Colonic mucosa (tissue), 4 donors: ENCODE data around the gene TLL2. TPM values are rescaled to one million over a fixed set of nuclear protein-coding genes. Genes with fewer than 3 reads are reported as not detected.

ENCODE experiments used
- DNase-seq: peaks from one replicate; pipeline ENCODE4 v3.0.0-alpha.2; 2020
- H3K27ac ChIP-seq: fragments of 200-600 bp; one replicate; pipeline ENCODE4 v1.8.0; 2021
- H3K27me3 ChIP-seq: fragments of 200-600 bp; one replicate; pipeline ENCODE4 v1.8.0; 2021
- H3K36me3 ChIP-seq: fragments of 200-600 bp; one replicate; pipeline ENCODE4 v1.8.0; 2021
- H3K4me1 ChIP-seq: fragments of 200-600 bp; one replicate; pipeline ENCODE4 v1.8.0; 2021; ENCODE audit warnings: mild to moderate bottlenecking
- H3K4me3 ChIP-seq: fragments of 200-600 bp; one replicate; pipeline ENCODE4 v1.8.0; 2021
- H3K9ac ChIP-seq, 2 donors: one replicate each; pipeline ENCODE4 v1.7.0; 2013; ENCODE audit warnings: control low read depth in 2 of 2, low read depth in 2 of 2, low read length in 2 of 2
- H3K9me3 ChIP-seq: fragments of 200-600 bp; one replicate; pipeline ENCODE4 v1.8.0; 2021
- intact Hi-C: fragments of 100-400 bp; cut with DNase I; formaldehyde crosslinking; loops from one replicate; pipeline ENCODE4 v1.14.1; 2022
- total RNA-seq, 2 donors: library from RNA; stranded (reverse); fragmentation: NEBNext Ultra II Directional in 1 of 2; extraction: Animal tissue kit (Norgen Biotek cat#: 25700) in 1 of 2; gene quantifications; one replicate each; pipeline ENCODE4 v1.2.1, GENCODE V29; 2021
- TF ChIP-seq, protein P1 (sequence below): fragments of 200-600 bp; IDR thresholded peaks from one replicate; pipeline ENCODE4 v1.8.0; 2022; ENCODE audit warnings: antibody characterized with exemption, mild to moderate bottlenecking
- donor health status: healthy.
- donor health status: DM: no; HTN: no; CAD: no.
- donor health status: DM: no; HTN: no; CAD: no.

Gene TLL2
- total RNA-seq, 2 donors from 2014 or later = 0.30 to 0.45 TPM

DNA sequence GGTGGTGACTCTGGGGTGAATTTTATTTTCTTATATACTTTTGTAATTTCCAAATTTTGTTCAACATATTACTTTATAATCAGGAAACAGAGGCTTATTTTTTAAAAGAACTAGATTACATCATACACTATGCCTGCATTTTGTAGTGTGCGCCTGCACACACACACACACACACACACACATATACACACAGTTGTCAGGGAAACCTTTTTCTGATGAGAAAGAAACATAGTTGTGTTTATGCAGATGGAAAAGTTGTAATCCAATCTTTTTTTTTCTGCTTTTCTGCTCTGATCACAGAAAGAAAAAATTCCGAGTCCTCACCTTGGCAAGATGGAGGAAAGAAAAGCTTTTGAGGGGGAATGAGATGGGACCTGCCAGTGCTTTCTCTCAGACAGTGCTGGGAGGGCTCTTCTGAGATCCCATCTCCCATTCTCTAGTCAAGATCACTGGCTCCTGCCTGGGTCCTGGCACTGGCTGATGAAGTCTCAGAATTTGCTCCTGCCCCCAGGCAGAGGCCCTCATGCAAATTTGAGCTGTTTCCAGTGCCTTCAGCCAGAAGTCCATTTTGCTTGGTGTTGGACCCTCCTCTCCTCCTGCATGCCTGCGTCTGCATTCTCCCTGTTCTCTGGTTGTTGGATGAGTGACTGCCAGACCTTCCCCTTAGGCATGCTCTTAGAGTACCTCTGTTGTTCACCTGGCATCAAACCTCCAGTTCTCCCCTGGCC is 59.7 kb downstream of the TLL2 start:
- Histone ChIP-seq H3K27ac (no peak overlapping the region), H3K4me1 (no peaks in the 10 kb centered on the region), H3K27me3 (no peaks in the 10 kb centered on the region), H3K4me3 (no peak overlapping the region), H3K9me3 (no peaks in the 10 kb centered on the region), H3K36me3 (no peaks in the 10 kb centered on the region), H3K9ac (no peak overlapping the region)
- TF ChIP-seq, protein P1, sequence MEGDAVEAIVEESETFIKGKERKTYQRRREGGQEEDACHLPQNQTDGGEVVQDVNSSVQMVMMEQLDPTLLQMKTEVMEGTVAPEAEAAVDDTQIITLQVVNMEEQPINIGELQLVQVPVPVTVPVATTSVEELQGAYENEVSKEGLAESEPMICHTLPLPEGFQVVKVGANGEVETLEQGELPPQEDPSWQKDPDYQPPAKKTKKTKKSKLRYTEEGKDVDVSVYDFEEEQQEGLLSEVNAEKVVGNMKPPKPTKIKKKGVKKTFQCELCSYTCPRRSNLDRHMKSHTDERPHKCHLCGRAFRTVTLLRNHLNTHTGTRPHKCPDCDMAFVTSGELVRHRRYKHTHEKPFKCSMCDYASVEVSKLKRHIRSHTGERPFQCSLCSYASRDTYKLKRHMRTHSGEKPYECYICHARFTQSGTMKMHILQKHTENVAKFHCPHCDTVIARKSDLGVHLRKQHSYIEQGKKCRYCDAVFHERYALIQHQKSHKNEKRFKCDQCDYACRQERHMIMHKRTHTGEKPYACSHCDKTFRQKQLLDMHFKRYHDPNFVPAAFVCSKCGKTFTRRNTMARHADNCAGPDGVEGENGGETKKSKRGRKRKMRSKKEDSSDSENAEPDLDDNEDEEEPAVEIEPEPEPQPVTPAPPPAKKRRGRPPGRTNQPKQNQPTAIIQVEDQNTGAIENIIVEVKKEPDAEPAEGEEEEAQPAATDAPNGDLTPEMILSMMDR = no peak
- no peak for DNase-seq
- intact Hi-C loops = no loop called here

DNA sequence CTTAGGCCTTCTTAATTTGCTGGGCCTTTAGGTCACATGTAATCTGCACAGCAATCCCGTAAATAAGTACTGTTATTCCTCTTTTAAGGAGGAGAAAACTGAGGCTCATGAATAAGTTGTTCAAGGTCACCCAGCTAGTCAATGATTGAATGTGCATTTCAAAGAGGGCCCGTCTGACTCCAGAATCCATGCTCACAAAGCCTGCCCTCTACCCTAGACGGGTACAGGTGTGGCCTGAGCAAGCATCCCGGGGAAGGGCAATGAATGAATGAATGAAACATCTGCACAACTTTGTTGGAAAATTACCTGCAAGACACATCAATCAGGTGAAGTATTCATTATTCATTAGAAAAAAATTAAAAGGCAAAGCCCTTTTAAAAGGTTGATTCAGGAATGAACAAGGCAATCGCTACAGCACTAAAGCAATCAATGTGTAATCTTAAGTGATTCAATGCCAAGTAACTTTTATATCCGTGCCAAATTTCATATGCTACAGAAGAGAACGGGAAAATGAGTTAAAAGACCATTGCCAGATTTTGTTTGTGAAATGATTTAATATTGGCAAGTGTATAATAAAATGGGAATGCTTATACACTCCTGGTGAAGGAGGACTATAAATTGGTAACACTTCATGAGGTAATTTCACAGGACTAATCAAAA is 61.1 kb downstream of the TLL2 start:
- Histone ChIP-seq H3K4me1 (no peaks in the 10 kb centered on the region), H3K4me3 (no peak overlapping the region), H3K9ac (no peak overlapping the region), H3K9me3 (no peaks in the 10 kb centered on the region), H3K36me3 (no peaks in the 10 kb centered on the region), H3K27ac (no peak overlapping the region), H3K27me3 (no peaks in the 10 kb centered on the region)
- TF ChIP-seq, protein P1 = no peak
- intact Hi-C loops = no loop called here
- no peak for DNase-seq

DNA sequence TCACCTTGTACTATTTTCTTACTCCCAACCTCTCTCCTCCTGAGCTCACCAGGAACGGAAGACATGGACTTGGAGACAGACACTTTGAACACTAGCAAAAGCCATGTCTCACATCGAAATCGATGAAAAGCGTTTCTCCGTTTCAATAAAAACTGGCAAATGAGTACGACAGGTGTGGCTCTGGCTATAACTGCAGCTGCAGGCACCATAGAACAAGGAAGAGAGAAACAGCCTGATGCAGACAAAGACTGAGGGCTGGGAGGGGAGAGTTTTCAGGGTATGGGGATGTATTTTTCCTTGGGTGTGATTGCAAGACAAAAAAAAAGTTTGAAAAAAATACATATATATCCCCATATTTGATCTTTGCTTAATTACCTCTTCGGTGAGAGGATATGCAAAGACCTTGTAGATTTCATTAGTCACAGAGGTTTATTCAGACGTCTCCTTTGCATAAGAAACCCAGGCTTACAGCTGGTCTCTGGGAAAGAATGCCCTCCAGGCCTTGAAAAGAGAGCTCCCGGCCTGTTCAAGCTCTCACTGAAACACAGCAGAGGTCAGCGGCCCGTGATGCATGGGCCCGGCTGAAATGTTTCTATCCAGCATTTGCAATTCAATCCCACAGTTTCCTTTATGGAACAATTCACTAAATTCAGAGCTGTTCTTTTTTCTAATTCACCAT is 63.1 kb downstream of the TLL2 start:
- TF ChIP-seq, protein P1 = no peak
- peak; percentile 17 for DNase-seq
- no peaks in the 10 kb centered on the region for H3K9me3 ChIP-seq
- intact Hi-C loops = no loop called here
- no peak overlapping the region for H3K4me3 ChIP-seq
- no peaks in the 10 kb centered on the region for H3K4me1 ChIP-seq
- no peak overlapping the region for H3K9ac ChIP-seq
- H3K27me3 ChIP-seq = no peaks in the 10 kb centered on the region
- H3K27ac ChIP-seq = no peak overlapping the region
- H3K36me3 ChIP-seq = no peaks in the 10 kb centered on the region

DNA sequence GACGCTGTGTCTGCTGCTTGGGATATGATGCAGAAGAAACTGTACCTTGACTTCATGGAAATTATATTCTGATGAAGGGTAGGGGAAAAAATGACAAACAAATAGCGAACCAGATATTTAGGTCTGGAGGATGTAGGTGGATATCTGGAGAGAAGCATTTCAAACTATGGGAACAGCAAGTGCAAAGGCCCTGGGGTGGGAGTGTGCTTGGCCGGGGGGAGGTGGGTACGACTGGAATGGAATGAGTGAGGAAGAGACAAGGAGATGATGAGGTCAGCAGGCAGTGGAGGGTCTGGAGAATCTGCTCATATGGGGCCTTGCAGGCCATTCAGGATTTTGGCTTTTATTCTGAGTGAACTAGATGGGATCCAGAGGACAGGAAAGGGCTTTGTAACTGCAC is 65.2 kb downstream of the TLL2 start:
- DNase-seq = peak; percentile 12
- intact Hi-C loops = no loop called here
- Histone ChIP-seq H3K4me1 (no peaks in the 10 kb centered on the region), H3K27me3 (no peaks in the 10 kb centered on the region), H3K27ac (no peak overlapping the region), H3K9ac (no peak overlapping the region), H3K36me3 (no peaks in the 10 kb centered on the region), H3K9me3 (no peaks in the 10 kb centered on the region), H3K4me3 (no peak overlapping the region)
- TF ChIP-seq, protein P1 = no peak

DNA sequence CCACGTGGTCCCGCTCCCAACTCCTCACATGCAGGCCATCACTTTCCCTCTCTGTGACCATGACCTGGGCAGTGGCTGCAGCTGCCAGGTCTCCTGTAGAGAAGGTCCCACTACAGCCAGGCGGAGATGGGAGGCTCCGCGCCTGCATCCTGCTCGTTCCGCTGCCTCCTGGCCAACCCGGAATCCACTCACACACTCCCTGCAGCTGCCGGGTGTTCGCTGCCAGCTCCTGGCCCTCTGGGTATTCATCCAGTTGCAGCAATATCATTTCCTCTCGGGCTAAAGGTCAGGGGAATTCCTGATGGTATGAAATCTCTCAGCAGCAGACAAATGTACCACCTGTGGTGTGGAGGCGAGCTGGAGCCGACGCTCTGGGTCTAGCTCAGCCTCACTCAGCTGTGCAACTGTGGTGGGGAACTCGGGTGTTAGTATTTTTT is 65.7 kb downstream of the TLL2 start:
- Histone ChIP-seq H3K4me1 (no peaks in the 10 kb centered on the region), H3K9ac (no peak overlapping the region), H3K9me3 (no peaks in the 10 kb centered on the region), H3K27me3 (no peaks in the 10 kb centered on the region), H3K27ac (no peak overlapping the region), H3K36me3 (no peaks in the 10 kb centered on the region), H3K4me3 (no peak overlapping the region)
- no peak for DNase-seq
- intact Hi-C loops = no loop called here
- TF ChIP-seq, protein P1 = no peak
